Measurements from ENCODE around the gene KRTAP5-10.
"Not testable (repeated sequence)": the region's sequence is repeated elsewhere in the genome, so short reads cannot be mapped to it uniquely, and the experiment has no call there.

Gene KRTAP5-10

GRCh38 chr11:71613931-71614330 lies 48.6 kb downstream of the KRTAP5-10 start:
- not testable (repeated sequence) for DNase-seq

GRCh38 chr11:71614366-71614917 lies 49.1 kb downstream of the KRTAP5-10 start:
- not testable (repeated sequence) for DNase-seq

GRCh38 chr11:71615003-71615402 lies 49.6 kb downstream of the KRTAP5-10 start:
- DNase-seq = not testable (repeated sequence)
